ENCODE results near the gene CASP2. TPM values are rescaled to one million over a fixed set of nuclear protein-coding genes. Genes with fewer than 3 reads are reported as not detected.

CASP2 gene
- polyA plus RNA-seq, 1 of the 3 experiments (the other 2 are of a cell fraction) = 19.7 TPM

- no peak overlapping the region for H3K27ac ChIP-seq (ENCODE audit: low read depth in 2 of 2, low read length in 1 of 2)
- H3K27me3 ChIP-seq (ENCODE audit: insufficient read depth) = no peaks in the 10 kb centered on the region
- no peak for DNase-seq
- 96% methylated on average over 10 of the region's 10 CpGs for WGBS (ENCODE audit: low lambda C conversion rate)
- no peak overlapping the region for H3K4me2 ChIP-seq
- H3K9me3 ChIP-seq = no peaks in the 10 kb centered on the region
- H3K4me1 ChIP-seq (ENCODE audit: control insufficient read depth in 1 of 2, insufficient read depth in 2 of 2, low read depth in 1 of 2, low read length in 1 of 2) = peaks cover 0 to 6% of the 10 kb centered on the region in 2 experiments; a peak in 2 of 4 replicates
- H3K9ac ChIP-seq = no peak overlapping the region
- no peak overlapping the region for H2AFZ ChIP-seq (ENCODE audit: low read depth)
- H3K4me3 ChIP-seq (ENCODE audit: low read depth in 2 of 2, low read length in 1 of 2) = no peak overlapping the region
- TF ChIP-seq POLR2AphosphoS5 (IDR thresholded peaks at IDR 0.05; ENCODE audit: low read depth, low read length) (no peak), TCF12 (IDR thresholded peaks at IDR 0.05) (no peak), CHD2 (IDR thresholded peaks at IDR 0.05; ENCODE audit: low read length, partially characterized antibody) (no peak), RXRA (IDR thresholded peaks at IDR 0.05; ENCODE audit: borderline replicate concordance, low read depth) (no peak), TEAD4 (IDR thresholded peaks at IDR 0.05; ENCODE audit: borderline replicate concordance, insufficient read depth) (no peak), NFIC (IDR thresholded peaks at IDR 0.05; ENCODE audit: borderline replicate concordance) (no peak), SMC3 (IDR thresholded peaks at IDR 0.05; ENCODE audit: low read depth, low read length) (no peak), REST (IDR thresholded peaks at IDR 0.05; ENCODE audit: low read depth, low read length) (no peak), ELF1 (IDR thresholded peaks at IDR 0.05) (no peak), FOXJ3 (CRISPR knock-in tag; IDR thresholded peaks at IDR 0.05) (no peak), RCOR1 (IDR thresholded peaks at IDR 0.05; ENCODE audit: low read length) (no peak), YY1 (IDR thresholded peaks at IDR 0.05; ENCODE audit: low read depth) (no peak), EP300 (IDR thresholded peaks at IDR 0.05; ENCODE audit: borderline replicate concordance in 1 of 2, low read depth in 1 of 2, low read length in 1 of 2) (no peak), IRF3 (IDR thresholded peaks at IDR 0.05; ENCODE audit: low read depth, low read length) (no peak)
- TF ChIP-seq, protein P1, sequence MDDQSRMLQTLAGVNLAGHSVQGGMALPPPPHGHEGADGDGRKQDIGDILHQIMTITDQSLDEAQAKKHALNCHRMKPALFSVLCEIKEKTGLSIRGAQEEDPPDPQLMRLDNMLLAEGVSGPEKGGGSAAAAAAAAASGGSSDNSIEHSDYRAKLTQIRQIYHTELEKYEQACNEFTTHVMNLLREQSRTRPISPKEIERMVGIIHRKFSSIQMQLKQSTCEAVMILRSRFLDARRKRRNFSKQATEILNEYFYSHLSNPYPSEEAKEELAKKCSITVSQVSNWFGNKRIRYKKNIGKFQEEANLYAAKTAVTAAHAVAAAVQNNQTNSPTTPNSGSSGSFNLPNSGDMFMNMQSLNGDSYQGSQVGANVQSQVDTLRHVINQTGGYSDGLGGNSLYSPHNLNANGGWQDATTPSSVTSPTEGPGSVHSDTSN (IDR thresholded peaks at IDR 0.05) = no peak
- TF ChIP-seq, protein P2, sequence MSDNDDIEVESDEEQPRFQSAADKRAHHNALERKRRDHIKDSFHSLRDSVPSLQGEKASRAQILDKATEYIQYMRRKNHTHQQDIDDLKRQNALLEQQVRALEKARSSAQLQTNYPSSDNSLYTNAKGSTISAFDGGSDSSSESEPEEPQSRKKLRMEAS (IDR thresholded peaks at IDR 0.05; ENCODE audit: low read depth) = no peak
- TF ChIP-seq, protein P3, sequence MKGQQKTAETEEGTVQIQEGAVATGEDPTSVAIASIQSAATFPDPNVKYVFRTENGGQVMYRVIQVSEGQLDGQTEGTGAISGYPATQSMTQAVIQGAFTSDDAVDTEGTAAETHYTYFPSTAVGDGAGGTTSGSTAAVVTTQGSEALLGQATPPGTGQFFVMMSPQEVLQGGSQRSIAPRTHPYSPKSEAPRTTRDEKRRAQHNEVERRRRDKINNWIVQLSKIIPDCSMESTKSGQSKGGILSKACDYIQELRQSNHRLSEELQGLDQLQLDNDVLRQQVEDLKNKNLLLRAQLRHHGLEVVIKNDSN (IDR thresholded peaks at IDR 0.05; ENCODE audit: borderline replicate concordance, low read depth) = no peak
- H3K36me3 ChIP-seq (replicated peaks in 1 of 2; ENCODE audit: control insufficient read depth in 1 of 2, insufficient read depth in 2 of 2, low read length in 1 of 2) = peaks cover 91 to 92% of the 10 kb centered on the region in 2 experiments
- H3F3A ChIP-seq (replicated peaks; ENCODE audit: insufficient read depth) = peaks cover 6% of the 10 kb centered on the region
- H3K79me2 ChIP-seq (ENCODE audit: insufficient read depth) = no peaks in the 10 kb centered on the region; the same call in 1 of the 2 replicates
- peaks cover 5% of the 10 kb centered on the region; the same call in 1 of the 2 replicates for H4K20me1 ChIP-seq (ENCODE audit: insufficient read depth)
- CTCF ChIA-PET = interaction anchor here (1.9 to 3.1 kb wide), 2 partner anchors 11 to 63 kb away, joined by 8 to 14 read pairs; no protein-coding TSS in a partner anchor
- POLR2A ChIA-PET = no interaction called here
- H3K9me2 ChIP-seq = no peaks in the 10 kb centered on the region
Observed at GRCh38 chr7:143303733-143304132, 15.6 kb downstream of the CASP2 start.

Data from SK-N-SH (cell line).